ENCODE results near the gene CCDC192. TPM values are rescaled to one million over a fixed set of nuclear protein-coding genes. Genes with fewer than 3 reads are reported as not detected.

The CCDC192 gene
- total RNA-seq, 1 donor from 2014 or later, result not detected

- no peak overlapping the region for H3K27ac ChIP-seq
- no peaks in the 10 kb centered on the region for H3K9me3 ChIP-seq
- DNase-seq (no peak), ATAC-seq (no peak)
- no peak for TF ChIP-seq CTCF (IDR thresholded peaks at IDR 0.05)
- no peaks in the 10 kb centered on the region for H3K36me3 ChIP-seq
- no peaks in the 10 kb centered on the region for H3K27me3 ChIP-seq
- H3K4me3 ChIP-seq, result no peak overlapping the region
- no peaks in the 10 kb centered on the region for H3K4me1 ChIP-seq
- intact Hi-C loops (cut with DNase I), result no loop called here
These were observed 110.7 kb downstream of the CCDC192 start for GRCh38 chr5:127813633-127814587.

DNA sequence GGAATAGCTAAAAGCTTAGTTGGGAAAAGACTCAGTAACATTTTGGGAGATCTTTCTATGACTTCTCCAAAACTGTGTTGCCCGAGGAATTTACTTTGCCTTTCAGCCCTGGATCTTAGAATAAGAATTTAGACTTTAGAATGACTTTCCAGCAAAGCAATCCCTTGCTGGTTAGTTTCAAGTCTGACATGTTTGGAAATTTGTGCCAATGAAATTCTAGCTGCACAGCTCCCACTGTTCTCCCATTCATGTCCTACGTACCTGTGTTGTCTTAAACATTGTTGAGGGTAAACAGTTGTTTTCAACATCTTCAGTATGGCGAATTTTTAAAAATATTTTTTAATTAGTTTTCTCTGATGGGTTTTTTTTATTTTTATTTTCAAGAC is 111.4 kb downstream of the CCDC192 start:
- intact Hi-C loops (cut with DNase I), result no loop called here
- DNase-seq, result no peak
- H3K27ac ChIP-seq, result no peak overlapping the region
- no peak for ATAC-seq
- H3K4me1 ChIP-seq, result no peaks in the 10 kb centered on the region
- no peak for TF ChIP-seq CTCF (IDR thresholded peaks at IDR 0.05)
- H3K9me3 ChIP-seq, result no peaks in the 10 kb centered on the region
- H3K36me3 ChIP-seq, result no peaks in the 10 kb centered on the region
- no peak overlapping the region for H3K4me3 ChIP-seq
- H3K27me3 ChIP-seq, result no peaks in the 10 kb centered on the region

- intact Hi-C loops (cut with DNase I), result no loop called here
- no peak overlapping the region for H3K27ac ChIP-seq
- no peaks in the 10 kb centered on the region for H3K27me3 ChIP-seq
- H3K9me3 ChIP-seq, result no peaks in the 10 kb centered on the region
- no peaks in the 10 kb centered on the region for H3K36me3 ChIP-seq
- no peak for DNase-seq
- TF ChIP-seq CTCF (IDR thresholded peaks at IDR 0.05), result no peak
- H3K4me1 ChIP-seq, result no peaks in the 10 kb centered on the region
- H3K4me3 ChIP-seq, result no peak overlapping the region
- no peak for ATAC-seq
These were observed 117.8 kb downstream of the CCDC192 start for GRCh38 chr5:127820910-127821553.

- H3K4me3 ChIP-seq, result no peak overlapping the region
- no peaks in the 10 kb centered on the region for H3K27me3 ChIP-seq
- no peaks in the 10 kb centered on the region for H3K4me1 ChIP-seq
- no peak for TF ChIP-seq CTCF (IDR thresholded peaks at IDR 0.05)
- no peak overlapping the region for H3K27ac ChIP-seq
- H3K36me3 ChIP-seq, result no peaks in the 10 kb centered on the region
- H3K9me3 ChIP-seq, result no peaks in the 10 kb centered on the region
- DNase-seq (no peak), ATAC-seq (no peak)
- intact Hi-C loops (cut with DNase I), result no loop called here
These were observed 118.7 kb downstream of the CCDC192 start for GRCh38 chr5:127821896-127822295.

DNA sequence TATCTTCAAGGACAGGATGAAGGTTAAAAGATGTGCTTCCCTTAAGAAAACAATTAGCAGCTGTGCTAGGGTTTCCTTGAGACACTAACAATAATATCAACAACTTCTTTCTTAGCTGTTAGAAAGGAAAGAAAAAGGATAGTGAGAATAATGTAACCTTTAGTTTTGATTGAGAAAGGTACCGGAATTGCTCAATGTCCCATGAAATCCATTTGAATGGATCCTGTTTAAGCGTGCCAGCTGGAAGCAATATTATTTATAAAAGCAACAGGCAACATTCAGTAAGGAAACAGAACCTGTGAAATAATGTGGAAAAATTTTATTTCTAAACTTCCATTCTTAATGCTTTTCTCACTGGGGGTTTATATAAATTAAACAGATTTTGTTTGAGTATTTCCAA is 120.9 kb downstream of the CCDC192 start:
- no peak for ATAC-seq
- Histone ChIP-seq H3K9me3 (no peaks in the 10 kb centered on the region), H3K4me3 (no peak overlapping the region), H3K27me3 (no peaks in the 10 kb centered on the region), H3K36me3 (no peaks in the 10 kb centered on the region), H3K27ac (no peak overlapping the region), H3K4me1 (no peaks in the 10 kb centered on the region)
- DNase-seq, result no peak
- TF ChIP-seq CTCF (IDR thresholded peaks at IDR 0.05), result no peak
- intact Hi-C loops (cut with DNase I), result no loop called here

All from upper lobe of right lung (tissue), 1 donor.